Activated CD4-positive, alpha-beta T cell treated with anti-CD3 and anti-CD28 coated beads, Interleukin-2, amount 50 U/mL, for 4 hours (primary cell): ENCODE results near the gene FLT3LG.

Experiments used
- DNase-seq, 2 experiments: peaks; one replicate each; pipeline ENCODE4 v3.0.0-alpha.2; 2020

FLT3LG gene

GRCh38 chr19:49520705-49521319 is 46.8 kb downstream of the FLT3LG start:
- no peak for DNase-seq

GRCh38 chr19:49524812-49525455 is 50.9 kb downstream of the FLT3LG start:
- no peak for DNase-seq

GRCh38 chr19:49528211-49528771 is 54.3 kb downstream of the FLT3LG start:
- no peak for DNase-seq

- no peak for DNase-seq
These were observed 56.7 kb downstream of the FLT3LG start for GRCh38 chr19:49530708-49531107.

- DNase-seq: peak; percentile 75 to 77
These were observed 59.8 kb downstream of the FLT3LG start for GRCh38 chr19:49533551-49534488.

- no peak for DNase-seq
These were observed 60.8 kb downstream of the FLT3LG start for GRCh38 chr19:49534632-49535385.
